GM19025 (cell line): ENCODE data around the gene CYP4F8.
"Not testable (repeated sequence)": the region's sequence is repeated elsewhere in the genome, so short reads cannot be mapped to it uniquely, and the experiment has no call there.

Experiments
- ATAC-seq: cut with Tn5 transposase; IDR thresholded peaks from one replicate; pipeline ENCODE4 v1.9.1; 2021; ENCODE audit warnings: mild to moderate bottlenecking, low read depth, moderate library complexity; ENCODE audit not compliant: unreplicated experiment

CYP4F8 gene, protein sequence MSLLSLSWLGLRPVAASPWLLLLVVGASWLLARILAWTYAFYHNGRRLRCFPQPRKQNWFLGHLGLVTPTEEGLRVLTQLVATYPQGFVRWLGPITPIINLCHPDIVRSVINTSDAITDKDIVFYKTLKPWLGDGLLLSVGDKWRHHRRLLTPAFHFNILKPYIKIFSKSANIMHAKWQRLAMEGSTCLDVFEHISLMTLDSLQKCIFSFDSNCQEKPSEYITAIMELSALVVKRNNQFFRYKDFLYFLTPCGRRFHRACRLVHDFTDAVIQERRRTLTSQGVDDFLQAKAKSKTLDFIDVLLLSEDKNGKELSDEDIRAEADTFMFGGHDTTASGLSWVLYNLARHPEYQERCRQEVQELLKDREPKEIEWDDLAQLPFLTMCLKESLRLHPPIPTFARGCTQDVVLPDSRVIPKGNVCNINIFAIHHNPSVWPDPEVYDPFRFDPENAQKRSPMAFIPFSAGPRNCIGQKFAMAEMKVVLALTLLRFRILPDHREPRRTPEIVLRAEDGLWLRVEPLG

DNA sequence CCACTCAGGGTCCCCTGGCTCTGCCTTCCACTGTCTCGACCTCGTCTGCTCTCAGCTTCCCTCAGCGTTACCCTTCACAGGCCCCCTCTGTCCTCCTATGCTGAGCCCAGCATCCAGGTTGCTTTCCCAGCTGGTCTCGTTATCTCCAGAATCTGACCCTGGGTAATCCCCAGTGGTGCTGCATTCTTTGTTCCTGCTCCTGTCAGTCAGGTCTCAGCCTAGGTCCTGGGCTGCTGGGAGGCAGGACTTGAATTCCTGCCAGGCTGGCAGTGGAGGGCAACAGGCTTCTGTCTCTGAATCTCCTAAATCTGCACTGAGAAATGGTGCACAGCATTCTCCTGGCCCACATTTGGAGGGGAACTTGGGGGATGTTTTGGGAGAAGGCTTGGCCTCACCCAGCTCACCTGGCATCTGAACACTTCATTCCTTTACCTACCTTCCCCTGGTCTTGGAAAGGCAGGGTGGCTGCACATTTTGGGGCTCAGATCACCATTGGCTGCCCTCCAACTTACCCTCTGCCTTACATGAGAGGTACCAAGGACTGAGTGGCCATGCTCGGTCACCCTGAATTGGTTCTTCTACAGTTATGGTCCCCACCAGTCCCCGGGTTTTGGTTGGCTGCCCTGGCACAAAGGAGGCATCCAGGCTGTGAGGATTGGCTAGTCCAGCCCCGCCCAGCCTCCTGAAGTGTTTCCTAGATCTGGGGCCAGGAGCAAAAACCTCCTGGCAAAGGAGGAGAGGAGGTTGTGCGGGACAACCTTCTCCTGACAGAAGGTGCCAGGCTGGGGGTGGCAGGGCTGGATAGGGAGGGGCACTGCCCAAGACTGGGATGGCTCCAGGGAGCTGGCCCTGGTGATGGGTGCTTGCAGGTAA lies at the start of gene CYP4F8:
TSS of gene CYP4F8 (plus strand) at position 712 of the 873 bp plus-strand sequence. CDS start 399 bp downstream, outside the sequence.
- no peak for ATAC-seq

- ATAC-seq = no peak
These were observed 44.6 kb upstream of the CYP4F8 start for GRCh38 chr19:15570420-15570819.

- ATAC-seq = no peak
These were observed 39.6 kb upstream of the CYP4F8 start for GRCh38 chr19:15575406-15575805.

DNA sequence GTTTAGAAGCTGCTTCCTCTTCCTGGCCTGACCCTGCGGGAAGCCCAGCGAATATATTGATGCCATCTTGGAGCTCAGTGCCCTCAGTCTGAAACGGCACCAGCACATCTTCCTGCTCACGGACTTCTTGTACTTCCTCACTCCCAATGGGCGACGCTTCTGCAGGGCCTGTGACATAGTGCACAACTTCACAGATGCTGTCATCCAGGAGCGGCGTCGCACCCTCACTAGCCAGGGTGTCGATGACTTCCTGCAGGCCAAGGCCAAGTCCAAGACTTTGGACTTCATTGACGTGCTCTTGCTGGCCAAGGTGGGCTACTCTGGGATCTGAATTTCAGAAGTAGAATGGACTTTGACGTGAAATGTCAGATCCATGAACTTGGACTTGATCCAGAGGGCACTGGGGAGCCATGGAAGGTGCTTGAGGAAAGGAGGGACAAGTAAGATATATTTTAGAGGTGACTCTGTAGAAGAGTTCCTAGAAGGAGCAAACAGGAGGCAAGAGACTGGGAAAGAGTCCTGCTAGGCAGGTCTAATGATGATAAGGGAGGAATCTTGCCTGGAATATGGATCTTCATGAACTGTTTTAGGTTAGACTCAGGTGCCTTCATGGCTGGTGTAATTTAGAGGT lies 38.4 kb upstream of the CYP4F8 start:
- no peak for ATAC-seq

GRCh38 chr19:15577184-15577771 lies 37.7 kb upstream of the CYP4F8 start:
- no peak for ATAC-seq

GRCh38 chr19:15583346-15583745 lies 31.7 kb upstream of the CYP4F8 start:
- no peak for ATAC-seq

DNA sequence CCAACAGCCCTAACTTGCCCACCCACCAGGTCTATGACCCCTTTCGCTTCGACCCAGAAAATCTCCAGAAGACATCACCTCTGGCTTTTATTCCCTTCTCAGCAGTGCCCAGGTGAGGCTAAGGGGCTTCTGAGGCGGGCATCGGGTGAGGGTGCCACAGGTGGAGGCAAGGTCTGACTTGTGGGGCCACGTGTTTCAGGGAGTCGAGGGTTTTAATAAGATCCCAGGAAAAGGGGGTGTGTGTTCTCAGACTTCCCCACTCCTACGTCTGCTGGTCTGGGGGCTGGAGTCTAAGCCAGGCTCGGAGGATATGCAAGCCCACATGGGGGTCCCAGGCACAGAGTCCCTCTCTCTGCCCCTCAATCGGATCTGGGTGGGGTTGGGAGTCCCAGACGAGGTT lies 30.9 kb upstream of the CYP4F8 start:
- no peak for ATAC-seq

GRCh38 chr19:15584541-15585115 lies 30.4 kb upstream of the CYP4F8 start:
- no peak for ATAC-seq

- ATAC-seq = no peak
These were observed 27.4 kb upstream of the CYP4F8 start for GRCh38 chr19:15587663-15588062.

DNA sequence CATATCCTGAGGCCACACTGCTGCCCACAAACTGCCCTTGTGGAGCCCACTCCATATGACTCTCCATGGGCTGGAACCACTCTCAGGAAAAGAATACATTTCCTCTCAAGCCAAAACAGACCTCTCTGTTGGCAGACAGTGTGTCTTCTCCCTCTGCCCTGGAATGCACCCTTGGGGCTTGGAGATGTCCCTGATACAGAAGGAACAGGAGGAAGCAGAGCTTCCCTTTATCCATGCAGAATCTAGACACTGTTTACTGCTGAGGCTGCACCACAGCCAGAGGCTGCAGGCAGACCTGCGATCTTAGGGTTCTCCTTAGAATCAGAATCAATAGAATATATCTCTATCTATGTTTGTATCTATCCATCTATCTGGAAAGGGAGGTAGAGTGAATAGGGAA lies 26.8 kb upstream of the CYP4F8 start:
- no peak for ATAC-seq

- no peak for ATAC-seq
These were observed 25.1 kb upstream of the CYP4F8 start for GRCh38 chr19:15589760-15590451.

GRCh38 chr19:15591796-15592195 lies 23.2 kb upstream of the CYP4F8 start:
- no peak for ATAC-seq

DNA sequence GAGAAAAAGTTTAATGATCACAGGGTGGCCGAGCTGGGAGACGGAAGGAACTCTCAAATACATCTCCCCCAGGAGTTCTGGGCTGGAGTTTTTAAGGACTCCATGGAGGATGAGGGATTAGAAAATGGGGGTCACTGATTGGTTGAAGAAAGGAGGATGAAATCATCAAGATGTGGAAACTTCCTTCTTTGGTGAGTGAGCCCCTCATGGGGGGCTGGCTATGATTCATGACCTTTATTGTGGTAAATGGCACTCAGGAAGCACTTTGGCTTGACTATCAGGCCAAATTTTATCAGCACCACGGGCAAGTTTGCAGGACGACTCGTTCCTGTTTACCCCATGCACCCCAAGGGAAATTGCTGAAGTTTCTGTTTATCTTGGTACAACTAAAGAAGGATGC lies 22.5 kb upstream of the CYP4F8 start:
- ATAC-seq = not testable (repeated sequence)

DNA sequence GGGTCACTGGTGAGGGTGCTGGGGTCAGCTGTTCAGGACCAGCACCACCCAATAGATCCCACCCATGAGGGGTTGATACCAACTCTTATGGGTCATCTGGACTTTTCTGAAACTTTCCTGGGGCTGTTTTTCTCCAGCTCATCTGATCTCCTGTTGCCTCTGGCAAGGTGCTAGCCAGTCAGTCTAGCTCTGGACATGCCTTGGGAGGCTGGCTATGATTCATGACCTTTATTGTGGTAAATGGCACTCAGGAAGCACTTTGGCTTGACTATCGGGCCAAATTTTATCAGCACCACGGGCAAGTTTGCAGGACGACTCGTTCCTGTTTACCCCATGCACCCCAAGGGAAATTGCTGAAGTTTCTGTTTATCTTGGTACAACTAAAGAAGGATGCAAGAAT lies 21.3 kb upstream of the CYP4F8 start:
- not testable (repeated sequence) for ATAC-seq

DNA sequence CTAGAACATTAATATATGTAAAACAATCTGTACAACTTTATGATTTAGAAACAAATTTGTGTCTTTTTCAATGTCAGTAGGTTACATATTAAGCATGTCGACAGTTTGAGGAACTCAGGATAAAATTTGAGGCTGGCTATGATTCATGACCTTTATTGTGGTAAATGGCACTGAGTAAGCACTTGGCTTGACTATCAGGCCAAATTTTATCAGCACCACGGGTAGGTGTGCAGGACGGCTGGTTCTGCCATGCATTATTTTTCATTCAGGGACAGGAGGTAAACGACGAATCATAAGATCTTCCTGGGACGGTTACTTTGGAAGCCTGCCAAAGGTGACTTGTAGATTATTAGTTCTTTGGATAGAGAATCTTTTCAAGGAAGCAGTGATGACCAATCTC lies 19.9 kb upstream of the CYP4F8 start:
- ATAC-seq = no peak

- ATAC-seq = not testable (repeated sequence)
These were observed 6.8 kb upstream of the CYP4F8 start for GRCh38 chr19:15607978-15608925.

DNA sequence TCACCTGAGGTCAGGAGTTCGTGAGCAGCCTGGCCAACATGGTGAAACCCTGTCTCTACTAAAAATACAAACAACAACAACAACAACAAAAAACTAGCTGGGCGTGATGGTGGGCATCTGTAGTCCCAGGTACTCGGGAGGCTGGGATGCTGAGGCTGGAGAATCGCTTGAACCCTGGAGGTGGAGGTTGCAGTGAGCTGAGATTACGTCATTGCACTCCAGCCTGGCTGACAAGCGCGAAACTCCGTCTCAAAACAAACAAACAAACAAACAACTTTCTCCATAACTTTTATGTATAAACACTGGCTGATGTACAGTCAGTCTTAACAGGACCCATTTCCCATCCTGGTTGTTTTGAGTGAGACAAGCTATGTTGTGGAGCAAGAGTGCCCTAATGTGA lies 5.8 kb upstream of the CYP4F8 start:
- ATAC-seq = no peak

DNA sequence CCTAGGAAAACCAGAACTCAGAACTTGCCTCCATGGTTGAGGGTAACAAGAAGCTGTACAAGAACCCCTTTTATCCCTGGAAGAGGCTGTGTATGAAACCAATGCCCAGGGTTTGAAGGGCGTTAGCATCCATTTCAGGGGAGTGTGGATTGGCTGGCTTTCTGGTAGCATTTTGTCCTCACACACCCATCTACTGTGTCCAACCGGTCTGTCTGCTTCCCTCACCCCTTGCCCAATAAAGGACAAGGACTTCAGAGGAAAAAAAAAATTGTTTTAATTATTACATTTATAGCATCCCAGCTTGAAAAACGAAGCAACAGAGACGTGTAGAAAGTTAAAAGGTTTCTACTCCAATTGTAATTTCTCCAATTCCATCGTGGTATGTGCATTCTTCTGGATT lies 2.7 kb upstream of the CYP4F8 start:
- no peak for ATAC-seq
